IMR-90 (cell line): ENCODE data around the gene DBNL.
"Not testable (repeated sequence)": the region's sequence is repeated elsewhere in the genome, so short reads cannot be mapped to it uniquely, and the experiment has no call there.

Experiments
- BHLHE40 ChIP-seq: fragments of 150-350 bp; IDR thresholded peaks from 2 replicates; pipeline ENCODE4 v1.6.1; 2016; ENCODE audit warnings: mild to moderate bottlenecking, low read depth, low read length
- CTCF ChIP-seq: conservative IDR thresholded peaks from 2 replicates; pipeline ENCODE4 v1.5.1; 2012; ENCODE audit warnings: mild to moderate bottlenecking, low read depth, low read length, improper control_type of control experiment
- MAFK ChIP-seq: IDR thresholded peaks from 2 replicates; pipeline ENCODE4 v1.6.1; 2012; ENCODE audit warnings: low read depth, low read length, improper control_type of control experiment
- MAZ ChIP-seq: IDR thresholded peaks from 2 replicates; pipeline ENCODE4 v1.6.1; 2012; ENCODE audit warnings: low read depth, mild to moderate bottlenecking, low read length, improper control_type of control experiment, moderate library complexity, borderline replicate concordance
- NFE2L2 ChIP-seq: fragments of 150-350 bp; IDR thresholded peaks from 2 replicates; pipeline ENCODE4 v1.6.1; 2016; ENCODE audit warnings: low read depth, mild to moderate bottlenecking, low read length
- POLR2A ChIP-seq: IDR thresholded peaks from 2 replicates; pipeline ENCODE4 v1.6.1; 2012; ENCODE audit warnings: mild to moderate bottlenecking, low read depth, low read length
- RAD21 ChIP-seq: IDR thresholded peaks from 2 replicates; pipeline ENCODE4 v1.6.1; 2012; ENCODE audit warnings: low read length, improper control_type of control experiment
- RCOR1 ChIP-seq: IDR thresholded peaks from 2 replicates; pipeline ENCODE4 v1.6.1; 2012; ENCODE audit warnings: mild to moderate bottlenecking, low read length, improper control_type of control experiment; ENCODE audit not compliant: insufficient replicate concordance
- SMC3 ChIP-seq: fragments of 150-350 bp; IDR thresholded peaks from 2 replicates; pipeline ENCODE4 v1.6.1; 2016; ENCODE audit warnings: low read depth, mild to moderate bottlenecking, antibody characterized with exemption, low read length, moderate library complexity
- USF2 ChIP-seq: fragments of 150-350 bp; IDR thresholded peaks from 2 replicates; pipeline ENCODE4 v1.6.1; 2017; ENCODE audit warnings: mild to moderate bottlenecking, antibody characterized with exemption, low read length, low read depth

GRCh38 chr7:44015090-44015489, 29.4 kb upstream of the DBNL start:
- TF ChIP-seq CTCF, RCOR1, POLR2A, BHLHE40, MAZ, NFE2L2, RAD21, MAFK, SMC3, USF2: not testable (repeated sequence)
